ENCODE measurements around the gene SFSWAP. TPM values are rescaled to one million over a fixed set of nuclear protein-coding genes. Genes with fewer than 3 reads are reported as not detected.

SFSWAP gene
- total and polyA plus RNA-seq, 2 of the 8 experiments (the other 6 are each of a cell fraction or from before 2014, with no cell fraction given), result 36.5 to 49.5 TPM

GRCh38 chr12:131844140-131844539 lies 133.2 kb downstream of the SFSWAP start (continued):
- TF ChIP-seq, protein P1, sequence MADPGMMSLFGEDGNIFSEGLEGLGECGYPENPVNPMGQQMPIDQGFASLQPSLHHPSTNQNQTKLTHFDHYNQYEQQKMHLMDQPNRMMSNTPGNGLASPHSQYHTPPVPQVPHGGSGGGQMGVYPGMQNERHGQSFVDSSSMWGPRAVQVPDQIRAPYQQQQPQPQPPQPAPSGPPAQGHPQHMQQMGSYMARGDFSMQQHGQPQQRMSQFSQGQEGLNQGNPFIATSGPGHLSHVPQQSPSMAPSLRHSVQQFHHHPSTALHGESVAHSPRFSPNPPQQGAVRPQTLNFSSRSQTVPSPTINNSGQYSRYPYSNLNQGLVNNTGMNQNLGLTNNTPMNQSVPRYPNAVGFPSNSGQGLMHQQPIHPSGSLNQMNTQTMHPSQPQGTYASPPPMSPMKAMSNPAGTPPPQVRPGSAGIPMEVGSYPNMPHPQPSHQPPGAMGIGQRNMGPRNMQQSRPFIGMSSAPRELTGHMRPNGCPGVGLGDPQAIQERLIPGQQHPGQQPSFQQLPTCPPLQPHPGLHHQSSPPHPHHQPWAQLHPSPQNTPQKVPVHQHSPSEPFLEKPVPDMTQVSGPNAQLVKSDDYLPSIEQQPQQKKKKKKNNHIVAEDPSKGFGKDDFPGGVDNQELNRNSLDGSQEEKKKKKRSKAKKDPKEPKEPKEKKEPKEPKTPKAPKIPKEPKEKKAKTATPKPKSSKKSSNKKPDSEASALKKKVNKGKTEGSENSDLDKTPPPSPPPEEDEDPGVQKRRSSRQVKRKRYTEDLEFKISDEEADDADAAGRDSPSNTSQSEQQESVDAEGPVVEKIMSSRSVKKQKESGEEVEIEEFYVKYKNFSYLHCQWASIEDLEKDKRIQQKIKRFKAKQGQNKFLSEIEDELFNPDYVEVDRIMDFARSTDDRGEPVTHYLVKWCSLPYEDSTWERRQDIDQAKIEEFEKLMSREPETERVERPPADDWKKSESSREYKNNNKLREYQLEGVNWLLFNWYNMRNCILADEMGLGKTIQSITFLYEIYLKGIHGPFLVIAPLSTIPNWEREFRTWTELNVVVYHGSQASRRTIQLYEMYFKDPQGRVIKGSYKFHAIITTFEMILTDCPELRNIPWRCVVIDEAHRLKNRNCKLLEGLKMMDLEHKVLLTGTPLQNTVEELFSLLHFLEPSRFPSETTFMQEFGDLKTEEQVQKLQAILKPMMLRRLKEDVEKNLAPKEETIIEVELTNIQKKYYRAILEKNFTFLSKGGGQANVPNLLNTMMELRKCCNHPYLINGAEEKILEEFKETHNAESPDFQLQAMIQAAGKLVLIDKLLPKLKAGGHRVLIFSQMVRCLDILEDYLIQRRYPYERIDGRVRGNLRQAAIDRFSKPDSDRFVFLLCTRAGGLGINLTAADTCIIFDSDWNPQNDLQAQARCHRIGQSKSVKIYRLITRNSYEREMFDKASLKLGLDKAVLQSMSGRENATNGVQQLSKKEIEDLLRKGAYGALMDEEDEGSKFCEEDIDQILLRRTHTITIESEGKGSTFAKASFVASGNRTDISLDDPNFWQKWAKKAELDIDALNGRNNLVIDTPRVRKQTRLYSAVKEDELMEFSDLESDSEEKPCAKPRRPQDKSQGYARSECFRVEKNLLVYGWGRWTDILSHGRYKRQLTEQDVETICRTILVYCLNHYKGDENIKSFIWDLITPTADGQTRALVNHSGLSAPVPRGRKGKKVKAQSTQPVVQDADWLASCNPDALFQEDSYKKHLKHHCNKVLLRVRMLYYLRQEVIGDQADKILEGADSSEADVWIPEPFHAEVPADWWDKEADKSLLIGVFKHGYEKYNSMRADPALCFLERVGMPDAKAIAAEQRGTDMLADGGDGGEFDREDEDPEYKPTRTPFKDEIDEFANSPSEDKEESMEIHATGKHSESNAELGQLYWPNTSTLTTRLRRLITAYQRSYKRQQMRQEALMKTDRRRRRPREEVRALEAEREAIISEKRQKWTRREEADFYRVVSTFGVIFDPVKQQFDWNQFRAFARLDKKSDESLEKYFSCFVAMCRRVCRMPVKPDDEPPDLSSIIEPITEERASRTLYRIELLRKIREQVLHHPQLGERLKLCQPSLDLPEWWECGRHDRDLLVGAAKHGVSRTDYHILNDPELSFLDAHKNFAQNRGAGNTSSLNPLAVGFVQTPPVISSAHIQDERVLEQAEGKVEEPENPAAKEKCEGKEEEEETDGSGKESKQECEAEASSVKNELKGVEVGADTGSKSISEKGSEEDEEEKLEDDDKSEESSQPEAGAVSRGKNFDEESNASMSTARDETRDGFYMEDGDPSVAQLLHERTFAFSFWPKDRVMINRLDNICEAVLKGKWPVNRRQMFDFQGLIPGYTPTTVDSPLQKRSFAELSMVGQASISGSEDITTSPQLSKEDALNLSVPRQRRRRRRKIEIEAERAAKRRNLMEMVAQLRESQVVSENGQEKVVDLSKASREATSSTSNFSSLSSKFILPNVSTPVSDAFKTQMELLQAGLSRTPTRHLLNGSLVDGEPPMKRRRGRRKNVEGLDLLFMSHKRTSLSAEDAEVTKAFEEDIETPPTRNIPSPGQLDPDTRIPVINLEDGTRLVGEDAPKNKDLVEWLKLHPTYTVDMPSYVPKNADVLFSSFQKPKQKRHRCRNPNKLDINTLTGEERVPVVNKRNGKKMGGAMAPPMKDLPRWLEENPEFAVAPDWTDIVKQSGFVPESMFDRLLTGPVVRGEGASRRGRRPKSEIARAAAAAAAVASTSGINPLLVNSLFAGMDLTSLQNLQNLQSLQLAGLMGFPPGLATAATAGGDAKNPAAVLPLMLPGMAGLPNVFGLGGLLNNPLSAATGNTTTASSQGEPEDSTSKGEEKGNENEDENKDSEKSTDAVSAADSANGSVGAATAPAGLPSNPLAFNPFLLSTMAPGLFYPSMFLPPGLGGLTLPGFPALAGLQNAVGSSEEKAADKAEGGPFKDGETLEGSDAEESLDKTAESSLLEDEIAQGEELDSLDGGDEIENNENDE (IDR thresholded peaks at IDR 0.05; ENCODE audit: insufficient replicate concordance, low read length), result no peak
- TF ChIP-seq TAF1 (IDR thresholded peaks at IDR 0.05; ENCODE audit: low read depth, low read length) (no peak), KDM4A (IDR thresholded peaks at IDR 0.05; ENCODE audit: low read depth, low read length, severe bottlenecking) (no peak), RFX5 (IDR thresholded peaks at IDR 0.05; ENCODE audit: borderline replicate concordance, low read depth, low read length) (no peak), NRF1 (IDR thresholded peaks at IDR 0.05; ENCODE audit: low read depth, low read length) (no peak), CBX5 (IDR thresholded peaks at IDR 0.05; ENCODE audit: low read depth, low read length) (no peak), POU5F1 (IDR thresholded peaks at IDR 0.05; ENCODE audit: low read depth, low read length) (no peak), HDAC6 (IDR thresholded peaks at IDR 0.05; ENCODE audit: low read depth, low read length) (no peak), KDM5A (IDR thresholded peaks at IDR 0.05; ENCODE audit: low read length) (no peak), POLR2AphosphoS5 (IDR thresholded peaks at IDR 0.05; ENCODE audit: low read depth, low read length) (no peak), RNF2 (IDR thresholded peaks at IDR 0.05; ENCODE audit: borderline replicate concordance, low read depth, low read length, missing control alignments, poor library complexity, severe bottlenecking) (no peak), ASH2L (IDR thresholded peaks at IDR 0.05; ENCODE audit: low read length) (no peak)
